C4-2B (cell line): Measurements from ENCODE around the gene SEMG1.
A peak's percentile ranks its signal among the peaks of the same experiment; 100 is the strongest.

Source experiments
- CTCF ChIP-seq: fragments of 450-650 bp; conservative IDR thresholded peaks from 2 replicates; pipeline ENCODE4 v1.5.1; 2017; ENCODE audit warnings: mild to moderate bottlenecking
- ZFX ChIP-seq: fragments of 450-650 bp; IDR thresholded peaks from 2 replicates; pipeline ENCODE4 v1.6.1; 2017

- TF ChIP-seq CTCF (peak; percentile 92), ZFX (no peak)
Observed at GRCh38 chr20:45235995-45236394, 29.2 kb downstream of the SEMG1 start.
